Measurements from ENCODE around the gene GRID1. TPM values are rescaled to one million over a fixed set of nuclear protein-coding genes. Genes with fewer than 3 reads are reported as not detected.

The GRID1 gene
- total RNA-seq, 1 donor from 2014 or later, result under 0.01 TPM

- FAIRE-seq (no peak), DNase-seq (ENCODE audit: low read depth) (no peak)
- no peak overlapping the region for H3K4me3 ChIP-seq (ENCODE audit: low read depth, low read length)
- no peaks in the 10 kb centered on the region for H3K27me3 ChIP-seq (ENCODE audit: control insufficient read depth, insufficient read depth, low read length)
- H3K36me3 ChIP-seq (ENCODE audit: control insufficient read depth, insufficient read depth, low read length), result no peaks in the 10 kb centered on the region
- TF ChIP-seq CTCF (IDR thresholded peaks at IDR 0.05; ENCODE audit: insufficient read depth, low read length, severe bottlenecking), result no peak
These were observed 533.6 kb downstream of the GRID1 start for GRCh38 chr10:85832988-85833387.

- Histone ChIP-seq H3K4me3 (ENCODE audit: low read depth, low read length) (no peak overlapping the region), H3K27me3 (ENCODE audit: control insufficient read depth, insufficient read depth, low read length) (no peaks in the 10 kb centered on the region), H3K36me3 (ENCODE audit: control insufficient read depth, insufficient read depth, low read length) (no peaks in the 10 kb centered on the region)
- FAIRE-seq, result no peak
- TF ChIP-seq CTCF (IDR thresholded peaks at IDR 0.05; ENCODE audit: insufficient read depth, low read length, severe bottlenecking), result no peak
- DNase-seq (ENCODE audit: low read depth), result no peak
These were observed 535.2 kb downstream of the GRID1 start for GRCh38 chr10:85831422-85831821.

- Histone ChIP-seq H3K4me3 (ENCODE audit: low read depth, low read length) (no peak overlapping the region), H3K27me3 (ENCODE audit: control insufficient read depth, insufficient read depth, low read length) (no peaks in the 10 kb centered on the region), H3K36me3 (ENCODE audit: control insufficient read depth, insufficient read depth, low read length) (no peaks in the 10 kb centered on the region)
- FAIRE-seq (no peak), DNase-seq (ENCODE audit: low read depth) (no peak)
- TF ChIP-seq CTCF (IDR thresholded peaks at IDR 0.05; ENCODE audit: insufficient read depth, low read length, severe bottlenecking), result no peak
These were observed 540.2 kb downstream of the GRID1 start for GRCh38 chr10:85826377-85826776.

- FAIRE-seq (no peak), DNase-seq (ENCODE audit: low read depth) (no peak)
- Histone ChIP-seq H3K4me3 (ENCODE audit: low read depth, low read length) (no peak overlapping the region), H3K36me3 (ENCODE audit: control insufficient read depth, insufficient read depth, low read length) (no peaks in the 10 kb centered on the region), H3K27me3 (ENCODE audit: control insufficient read depth, insufficient read depth, low read length) (no peaks in the 10 kb centered on the region)
- no peak for TF ChIP-seq CTCF (IDR thresholded peaks at IDR 0.05; ENCODE audit: insufficient read depth, low read length, severe bottlenecking)
These were observed 555.2 kb downstream of the GRID1 start for GRCh38 chr10:85811405-85811804.

GRCh38 chr10:85810674-85811073 is 555.9 kb downstream of the GRID1 start:
- no peak for TF ChIP-seq CTCF (IDR thresholded peaks at IDR 0.05; ENCODE audit: insufficient read depth, low read length, severe bottlenecking)
- no peaks in the 10 kb centered on the region for H3K36me3 ChIP-seq (ENCODE audit: control insufficient read depth, insufficient read depth, low read length)
- no peak overlapping the region for H3K4me3 ChIP-seq (ENCODE audit: low read depth, low read length)
- no peaks in the 10 kb centered on the region for H3K27me3 ChIP-seq (ENCODE audit: control insufficient read depth, insufficient read depth, low read length)
- DNase-seq (ENCODE audit: low read depth), result no peak
- no peak for FAIRE-seq

- no peak overlapping the region for H3K4me3 ChIP-seq (ENCODE audit: low read depth, low read length)
- DNase-seq (ENCODE audit: low read depth), result peak; percentile 32
- no peak for FAIRE-seq
- TF ChIP-seq CTCF (IDR thresholded peaks at IDR 0.05; ENCODE audit: insufficient read depth, low read length, severe bottlenecking), result no peak
- H3K36me3 ChIP-seq (ENCODE audit: control insufficient read depth, insufficient read depth, low read length), result no peaks in the 10 kb centered on the region
- H3K27me3 ChIP-seq (ENCODE audit: control insufficient read depth, insufficient read depth, low read length), result no peaks in the 10 kb centered on the region
These were observed 571.1 kb downstream of the GRID1 start for GRCh38 chr10:85795460-85795859.

Data from bronchial epithelial cell (primary cell).